Measurements from ENCODE around the gene OBSCN. TPM values are rescaled to one million over a fixed set of nuclear protein-coding genes. Genes with fewer than 3 reads are reported as not detected.

Gene OBSCN
- total and polyA plus RNA-seq, 2 donors (not counting 3 experiments of a cell fraction or from before 2014, with no cell fraction given), result 1.5 to 2.9 TPM

DNA sequence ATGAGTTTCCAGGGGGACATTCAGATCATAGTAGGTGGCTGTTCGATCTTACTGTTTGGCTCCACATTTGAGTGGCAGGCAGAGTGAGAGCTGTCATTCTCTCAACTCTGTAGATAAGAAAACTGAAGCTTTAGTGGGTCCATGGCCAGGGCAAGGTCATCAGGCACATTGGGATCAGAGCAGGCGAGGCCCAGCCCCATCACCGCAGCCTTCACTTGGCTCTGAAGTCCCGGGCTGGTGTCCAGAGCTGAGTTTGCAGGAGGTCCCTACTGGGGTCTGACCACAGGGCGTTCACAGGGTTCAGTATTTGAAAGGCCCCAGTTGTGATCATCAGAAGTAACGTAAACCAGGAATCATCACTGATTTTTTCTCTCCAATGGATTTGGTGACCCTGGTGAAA, 76.7 kb downstream of the OBSCN start:
- ChIA-PET CTCF (no interaction called here), POLR2A (no interaction called here)
- Histone ChIP-seq H4K20me1 (replicated peaks; ENCODE audit: control insufficient read depth, extremely low read depth, insufficient read depth, low read length) (no peaks in the 10 kb centered on the region), H3K9me3 (replicated peaks; ENCODE audit: control insufficient read depth, insufficient read depth, low read length) (no peaks in the 10 kb centered on the region), H3K4me3 (replicated peaks in 1 of 3; ENCODE audit: insufficient read depth in 1 of 3, low read depth in 1 of 3, low read length in 3 of 3) (no peak overlapping the region), H3K4me2 (ENCODE audit: insufficient read depth, low read length) (no peak overlapping the region), H3K9ac (replicated peaks; ENCODE audit: extremely low read depth, insufficient read depth, low read length) (no peak overlapping the region), H3K36me3 (ENCODE audit: control insufficient read depth in 2 of 2, extremely low read depth in 1 of 2, insufficient read depth in 2 of 2, low read length in 2 of 2) (no peaks in the 10 kb centered on the region), H3K4me1 (ENCODE audit: control insufficient read depth, extremely low read depth, insufficient read depth, low read length) (no peaks in the 10 kb centered on the region), H3K27me3 (ENCODE audit: control insufficient read depth in 2 of 2, insufficient read depth in 2 of 2, low read length in 2 of 2) (no peaks in the 10 kb centered on the region), H2AFZ (ENCODE audit: low read depth, low read length) (no peak overlapping the region), H3K79me2 (ENCODE audit: control insufficient read depth, insufficient read depth, low read length) (no peaks in the 10 kb centered on the region), H3K27ac (ENCODE audit: insufficient read depth, low read depth, low read length) (no peak overlapping the region), H3K9me1 (replicated peaks; ENCODE audit: control insufficient read depth, extremely low read depth, insufficient read depth, low read length) (no peaks in the 10 kb centered on the region)
- intact Hi-C loops (cut with micrococcal nuclease), result no loop called here
- TF ChIP-seq, protein P1, sequence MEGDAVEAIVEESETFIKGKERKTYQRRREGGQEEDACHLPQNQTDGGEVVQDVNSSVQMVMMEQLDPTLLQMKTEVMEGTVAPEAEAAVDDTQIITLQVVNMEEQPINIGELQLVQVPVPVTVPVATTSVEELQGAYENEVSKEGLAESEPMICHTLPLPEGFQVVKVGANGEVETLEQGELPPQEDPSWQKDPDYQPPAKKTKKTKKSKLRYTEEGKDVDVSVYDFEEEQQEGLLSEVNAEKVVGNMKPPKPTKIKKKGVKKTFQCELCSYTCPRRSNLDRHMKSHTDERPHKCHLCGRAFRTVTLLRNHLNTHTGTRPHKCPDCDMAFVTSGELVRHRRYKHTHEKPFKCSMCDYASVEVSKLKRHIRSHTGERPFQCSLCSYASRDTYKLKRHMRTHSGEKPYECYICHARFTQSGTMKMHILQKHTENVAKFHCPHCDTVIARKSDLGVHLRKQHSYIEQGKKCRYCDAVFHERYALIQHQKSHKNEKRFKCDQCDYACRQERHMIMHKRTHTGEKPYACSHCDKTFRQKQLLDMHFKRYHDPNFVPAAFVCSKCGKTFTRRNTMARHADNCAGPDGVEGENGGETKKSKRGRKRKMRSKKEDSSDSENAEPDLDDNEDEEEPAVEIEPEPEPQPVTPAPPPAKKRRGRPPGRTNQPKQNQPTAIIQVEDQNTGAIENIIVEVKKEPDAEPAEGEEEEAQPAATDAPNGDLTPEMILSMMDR (IDR thresholded peaks at IDR 0.05; ENCODE audit: extremely low read depth in 1 of 2, insufficient read depth in 1 of 2, low read depth in 1 of 2, low read length in 2 of 2), result no peak
- TF ChIP-seq EZH2 (IDR thresholded peaks at IDR 0.05; ENCODE audit: borderline replicate concordance, low read depth, low read length, severe bottlenecking), result no peak
- no peak for TF ChIP-seq POLR2A (IDR thresholded peaks at IDR 0.05; ENCODE audit: low read depth, low read length)
- no peak for TF ChIP-seq MYC (IDR thresholded peaks at IDR 0.05; ENCODE audit: low read depth, low read length)
- TF ChIP-seq POLR2AphosphoS5 (IDR thresholded peaks at IDR 0.05; ENCODE audit: insufficient read depth, low read depth, low read length), result no peak
- TF ChIP-seq, protein P2, sequence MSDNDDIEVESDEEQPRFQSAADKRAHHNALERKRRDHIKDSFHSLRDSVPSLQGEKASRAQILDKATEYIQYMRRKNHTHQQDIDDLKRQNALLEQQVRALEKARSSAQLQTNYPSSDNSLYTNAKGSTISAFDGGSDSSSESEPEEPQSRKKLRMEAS (IDR thresholded peaks at IDR 0.05; ENCODE audit: insufficient read depth, insufficient read length), result no peak
- TF ChIP-seq GATA2 (IDR thresholded peaks at IDR 0.05; ENCODE audit: insufficient read depth, insufficient read length, low read depth, low read length), result no peak
- no peak for TF ChIP-seq FOS (IDR thresholded peaks at IDR 0.05; ENCODE audit: borderline replicate concordance, insufficient read depth, low read length)
- no peak for TF ChIP-seq JUN (IDR thresholded peaks at IDR 0.05; ENCODE audit: borderline replicate concordance, insufficient read depth, insufficient read length, low read depth)
- DNase-seq (ENCODE audit: low read depth, low spot score) (no peak), FAIRE-seq (no peak)
- dilution Hi-C loops (cut with MboI; ENCODE audit: extremely low pct_ligation_motif_present, low sequenced_read_pairs), result no loop called here
- BruUV-seq (replicated peaks), result no TSS peak
